Ammon's horn (tissue), 1 donor: Measurements from ENCODE around the gene ANKRD55.
"Not testable (repeated sequence)": the region's sequence is repeated elsewhere in the genome, so short reads cannot be mapped to it uniquely, and the experiment has no call there.

Experiments used
- DNase-seq: peaks from one replicate; pipeline ENCODE4 v3.0.0-alpha.2; 2016; ENCODE audit warnings: low spot score

The ANKRD55 gene

DNA sequence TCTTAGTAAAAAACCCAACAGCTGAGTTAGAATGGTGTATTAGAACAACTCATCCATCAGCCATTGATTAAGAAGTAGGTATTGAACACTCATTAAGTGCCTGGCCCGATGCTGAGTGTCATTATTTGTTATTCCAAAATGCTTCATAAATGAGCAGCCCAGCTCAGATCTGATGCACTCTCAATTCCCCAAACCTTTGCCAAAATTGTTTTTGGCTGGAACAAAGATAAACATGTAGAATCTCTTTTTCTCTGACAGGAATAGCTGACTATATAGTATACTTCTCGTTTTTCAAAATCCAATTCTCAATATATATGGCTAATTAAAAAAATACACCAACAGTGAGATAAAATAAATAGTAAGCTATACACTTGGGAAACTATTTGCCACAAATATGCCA is 20.0 kb upstream of the ANKRD55 start:
- no peak for DNase-seq

- DNase-seq: no peak
Measured at GRCh38 chr5:56251918-56252553, 18.9 kb upstream of the ANKRD55 start.

DNA sequence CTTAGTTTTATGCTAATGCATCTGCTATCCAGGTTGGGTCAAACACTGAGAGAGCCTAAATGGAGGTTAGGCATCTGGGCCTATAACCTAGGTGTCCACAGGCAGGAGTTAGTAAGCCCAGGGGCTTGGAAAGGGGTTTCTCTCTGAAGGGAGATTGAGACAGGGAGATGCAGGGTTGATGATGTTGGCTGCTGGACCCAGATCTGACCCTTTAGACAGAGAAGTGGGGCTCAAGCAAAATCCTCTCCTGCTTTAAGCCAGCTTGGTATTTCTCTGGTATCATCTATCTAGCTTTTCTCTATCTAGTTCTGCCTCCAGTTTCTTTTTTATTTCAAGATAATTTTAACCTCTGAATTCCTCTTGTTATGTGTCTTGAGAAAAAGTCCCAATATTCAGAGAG is 18.3 kb upstream of the ANKRD55 start:
- no peak for DNase-seq

- DNase-seq: no peak
Measured at GRCh38 chr5:56250011-56250410, 16.9 kb upstream of the ANKRD55 start.

DNA sequence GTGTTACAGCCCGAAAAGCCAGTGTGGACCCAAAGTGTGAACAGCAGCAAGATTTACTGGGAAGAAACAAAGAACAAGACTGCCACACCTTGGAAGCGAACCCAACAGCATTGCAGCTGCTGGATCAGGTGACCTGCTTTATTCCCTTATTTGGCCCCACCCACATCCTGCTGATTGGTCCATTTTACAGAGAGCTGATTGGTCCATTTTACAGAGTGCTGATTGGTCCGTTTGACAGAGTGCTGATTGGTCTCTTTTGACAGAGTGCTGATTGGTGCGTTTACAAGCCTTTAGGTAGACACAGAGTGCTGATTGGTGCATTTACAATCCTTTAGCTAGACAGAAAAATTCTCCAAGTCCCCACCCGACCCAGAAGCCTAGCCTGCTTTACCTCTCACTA is 16.0 kb upstream of the ANKRD55 start:
- DNase-seq: not testable (repeated sequence)

GRCh38 chr5:56247592-56247991 is 14.5 kb upstream of the ANKRD55 start:
- DNase-seq: no peak

GRCh38 chr5:56246769-56247168 is 13.6 kb upstream of the ANKRD55 start:
- DNase-seq: no peak

GRCh38 chr5:56245481-56245880 is 12.4 kb upstream of the ANKRD55 start:
- DNase-seq: no peak

- no peak for DNase-seq
Measured at GRCh38 chr5:56244627-56245026, 11.5 kb upstream of the ANKRD55 start.

DNA sequence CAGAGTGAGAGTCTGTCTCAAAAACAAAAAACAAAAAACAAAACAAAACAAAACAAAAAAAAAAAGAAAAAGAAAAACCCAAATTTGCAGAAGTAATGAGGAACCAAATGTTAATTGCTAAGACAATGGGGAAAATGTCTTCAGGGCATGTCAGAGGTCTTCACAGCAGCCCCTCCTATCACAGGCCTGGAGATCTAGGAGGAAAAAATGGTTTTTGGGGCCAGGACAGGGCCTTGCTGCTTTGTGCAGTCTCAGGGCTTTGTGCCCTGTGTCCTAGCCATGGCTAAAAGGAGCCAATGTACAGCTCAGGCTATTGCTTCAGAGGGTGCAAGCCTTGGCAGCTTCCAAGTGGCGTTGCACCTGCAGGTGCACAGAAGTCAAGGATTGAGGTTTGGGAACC is 9.1 kb upstream of the ANKRD55 start:
- not testable (repeated sequence) for DNase-seq

- no peak for DNase-seq
Measured at GRCh38 chr5:56232538-56232937, 592 bp downstream of the ANKRD55 start.

DNA sequence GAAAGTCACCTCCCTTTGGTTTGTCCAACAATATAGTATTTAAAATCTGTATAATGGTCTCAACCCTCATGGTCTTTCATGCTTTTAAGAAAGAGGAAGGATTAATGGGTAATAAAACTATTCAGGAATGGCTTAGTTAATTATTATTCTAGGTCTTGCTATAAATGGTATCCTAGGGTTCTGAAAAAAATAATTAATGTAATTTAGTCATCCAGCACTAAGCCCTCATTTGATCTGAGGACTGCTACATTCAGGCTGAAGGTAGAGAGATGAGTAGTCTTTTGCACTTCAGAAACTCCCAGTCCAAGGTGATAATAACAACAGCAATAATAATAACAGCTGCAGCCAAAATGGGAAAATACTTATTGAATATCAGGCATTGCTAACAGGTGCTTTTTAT is 2.6 kb downstream of the ANKRD55 start:
- no peak for DNase-seq

GRCh38 chr5:56229111-56229510 is 4.0 kb downstream of the ANKRD55 start:
- DNase-seq: no peak

- DNase-seq: no peak
Measured at GRCh38 chr5:56228631-56229030, 4.5 kb downstream of the ANKRD55 start.

- DNase-seq: no peak
Measured at GRCh38 chr5:56227691-56228090, 5.4 kb downstream of the ANKRD55 start.

DNA sequence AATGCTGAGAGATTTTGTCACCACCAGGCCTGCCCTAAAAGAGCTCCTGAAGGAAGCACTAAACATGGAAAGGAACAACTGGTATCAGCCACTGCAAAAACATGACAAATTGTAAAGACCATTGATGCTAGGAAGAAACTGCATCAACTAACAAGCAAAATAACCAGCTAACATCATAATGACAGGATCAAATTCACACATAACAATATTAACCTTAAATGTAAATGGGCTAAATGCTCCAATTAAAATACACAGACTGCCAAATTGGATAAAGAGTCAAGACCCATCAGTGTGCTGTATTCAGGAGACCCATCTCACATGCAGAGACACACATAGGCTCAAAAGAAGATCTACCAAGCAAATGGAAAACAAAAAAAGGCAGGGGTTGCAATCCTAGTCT is 9.8 kb downstream of the ANKRD55 start:
- not testable (repeated sequence) for DNase-seq

DNA sequence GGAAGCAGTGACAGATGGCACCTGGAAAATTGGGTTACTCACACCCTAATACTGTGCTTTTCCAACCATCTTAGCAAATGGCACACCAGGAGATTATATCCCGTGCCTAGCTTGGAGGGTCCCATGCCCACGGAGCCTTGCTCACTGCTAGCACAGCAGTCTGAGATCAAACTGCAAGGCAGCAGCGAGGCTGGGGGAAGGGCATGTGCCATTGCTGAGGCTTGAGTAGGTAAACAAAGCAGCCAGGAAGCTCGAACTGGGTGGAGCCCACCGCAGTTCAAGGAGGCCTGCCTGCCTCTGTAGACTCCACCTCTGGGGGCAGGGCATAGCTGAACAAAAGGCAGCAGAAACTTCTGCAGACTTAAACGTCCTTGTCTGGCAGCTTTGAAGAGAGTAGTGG is 11.5 kb downstream of the ANKRD55 start:
- not testable (repeated sequence) for DNase-seq

DNA sequence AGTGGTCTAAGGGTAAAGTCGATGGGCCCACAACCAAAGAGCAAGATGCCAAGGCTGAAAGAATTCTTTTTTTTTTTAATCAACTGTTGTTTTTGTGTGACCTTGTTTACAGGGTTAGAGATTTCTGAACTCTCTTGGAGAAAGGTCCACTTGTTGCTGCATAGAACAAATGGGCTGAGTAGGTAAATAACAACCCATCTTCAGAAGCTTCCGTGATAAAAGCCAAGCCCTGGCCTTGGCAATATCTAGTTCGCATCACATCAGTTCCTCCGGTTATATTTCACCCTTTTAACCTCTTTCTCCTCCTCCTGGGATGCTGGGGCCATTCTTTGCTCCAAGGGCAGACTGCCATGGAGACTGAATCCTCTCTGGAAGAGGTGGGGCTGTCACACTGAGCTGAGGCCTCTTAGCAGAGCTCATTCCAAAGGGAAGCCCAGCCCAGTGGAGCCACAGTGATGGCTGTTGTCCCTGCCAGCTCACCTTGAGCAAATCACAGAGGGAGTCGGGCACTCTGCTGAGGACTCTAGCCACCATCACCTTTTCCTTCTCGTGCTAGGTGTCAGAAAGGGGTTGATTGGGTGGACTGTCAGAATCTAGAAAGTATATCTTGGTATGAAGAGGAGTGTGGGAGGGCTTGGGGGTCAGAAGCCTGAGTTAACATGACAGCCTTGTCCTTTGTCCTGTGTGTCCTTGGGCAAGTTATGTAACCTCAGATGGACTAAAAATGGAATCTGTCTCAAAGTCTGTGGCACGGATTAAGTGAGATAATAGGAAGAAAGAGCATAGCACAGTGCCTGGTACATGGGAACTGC is 17.9 kb downstream of the ANKRD55 start:
- no peak for DNase-seq

DNA sequence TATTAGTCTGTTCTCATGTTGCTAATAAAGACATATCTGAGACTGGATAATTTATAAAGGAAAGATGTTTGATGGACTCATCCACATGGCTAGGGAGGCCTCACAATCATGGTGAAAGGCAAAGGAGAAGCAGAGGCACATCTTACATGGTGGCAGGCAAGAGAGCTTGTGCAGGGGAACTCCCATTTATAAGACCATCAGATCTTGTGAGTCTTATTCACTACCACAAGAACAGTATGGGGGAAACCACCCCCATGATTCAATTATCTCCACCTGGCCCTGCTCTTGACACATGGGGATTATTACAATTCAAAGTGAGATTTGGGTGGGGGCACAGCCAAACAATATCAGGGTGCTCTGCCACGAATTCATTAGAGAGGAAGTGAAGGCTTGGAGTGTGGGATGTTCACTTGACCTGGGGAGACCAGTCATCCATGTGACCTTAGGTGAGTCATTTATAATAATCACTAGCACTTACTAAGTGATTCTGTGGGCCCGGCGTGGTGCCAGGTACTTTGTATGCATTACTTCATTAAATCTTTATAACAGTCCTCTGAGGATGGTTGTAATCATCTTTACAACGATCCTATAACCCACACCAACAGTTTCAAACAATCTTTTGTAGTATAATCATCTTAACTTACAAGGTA is 19.1 kb downstream of the ANKRD55 start:
- DNase-seq: not testable (repeated sequence)

GRCh38 chr5:56212130-56212879 is 20.8 kb downstream of the ANKRD55 start:
- DNase-seq: no peak

GRCh38 chr5:56211298-56211865 is 21.7 kb downstream of the ANKRD55 start:
- no peak for DNase-seq

DNA sequence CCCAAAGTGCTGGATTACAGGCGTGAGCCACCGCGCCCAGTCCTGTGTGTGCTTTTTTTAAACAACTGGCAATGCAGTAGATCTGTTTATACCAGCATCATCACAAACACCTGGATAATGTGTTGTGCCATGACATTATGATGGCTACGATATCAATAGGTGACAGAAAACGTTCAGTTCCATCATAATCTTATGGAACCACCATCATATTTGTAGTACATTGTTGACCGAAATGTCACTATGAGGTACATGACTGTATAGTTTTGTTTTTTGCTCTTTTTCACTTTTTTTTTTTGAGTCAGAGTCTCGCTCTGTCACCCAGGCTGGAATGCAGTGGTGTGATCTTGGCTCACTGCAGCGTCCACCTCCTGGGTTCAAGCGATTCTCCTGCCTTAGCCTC is 24.4 kb downstream of the ANKRD55 start:
- DNase-seq: no peak
